K562 (cell line): ENCODE results near the gene PCBP3. TPM values are rescaled to one million over a fixed set of nuclear protein-coding genes. Genes with fewer than 3 reads are reported as not detected.
"Not testable (repeated sequence)": the region's sequence is repeated elsewhere in the genome, so short reads cannot be mapped to it uniquely, and the experiment has no call there.

Experiments
- ATAC-seq: fragments of 200-7000 bp; cut with Tn5 transposase; 3 replicates; pipeline ENCODE4 v1.9.1; 2020; ENCODE audit warnings: moderate library complexity
- BruUV-seq: library from RNA; stranded (reverse); fragments of 400-500 nt; replicated peaks from 2 replicates; lab custom pipeline; 2021; lab: Mats Ljungman, UMichigan
- CTCF ChIA-PET: fragments of 300-600 bp; formaldehyde crosslinking; extraction: SDS; loops from one replicate; lab custom pipeline; 2021; ENCODE audit warnings: low intra/inter-chr PET ratio; lab: Yijun Ruan, JAX
- POLR2A ChIA-PET: fragments of 300-600, 350-650 bp; sonication (Branson Sonifier 250); formaldehyde crosslinking; extraction: SDS; loops from one replicate; lab custom pipeline; 2021; ENCODE audit warnings: antibody characterized with exemption, inconsistent platforms; lab: Yijun Ruan, JAX
- DNase-seq, 4 experiments: peaks; one replicate each; pipeline versions ENCODE4 v3.0.0 to v3.0.0-alpha.2; 2011 to 2018; ENCODE audit warnings: low spot score in 3 of 4, mixed read lengths in 3 of 4; ENCODE audit errors: extremely low read depth in 1 of 4
- FAIRE-seq: peaks from 2 replicates; lab custom pipeline; 2011; peaks lifted over from hg19 to GRCh38; lab: Jason Lieb, UNC
- H2AFZ ChIP-seq: 2 replicates; pipeline ENCODE4 v1.6.0; 2011; ENCODE audit warnings: low read depth, low read length, control low read depth, inconsistent platforms
- H3K27ac ChIP-seq: fragments of 200-600 bp; 3 replicates; pipeline ENCODE4 v1.8.0; 2011; ENCODE audit warnings: low read depth, mild to moderate bottlenecking, control low read depth, inconsistent platforms, low read length, moderate library complexity, mixed read lengths; ENCODE audit errors: extremely low read depth
- H3K27me3 ChIP-seq, 2 experiments: fragments of 300-600 bp in 1 of 2; 2 replicates in 1 of 2; 3 replicates in 1 of 2; pipeline versions ENCODE4 v1.6.0 to v1.8.0; 2011; ENCODE audit warnings: inconsistent platforms in 2 of 2, low read length in 2 of 2, mild to moderate bottlenecking in 1 of 2, mixed read lengths in 1 of 2, moderate library complexity in 1 of 2; ENCODE audit not compliant: control insufficient read depth in 2 of 2, insufficient read depth in 2 of 2
- H3K36me3 ChIP-seq: fragments of 300-600 bp; 3 replicates; pipeline ENCODE4 v1.8.0; 2011; ENCODE audit warnings: mild to moderate bottlenecking, low read length, inconsistent platforms; ENCODE audit not compliant: control insufficient read depth, insufficient read depth
- H3K4me1 ChIP-seq, 2 experiments: fragments of 200-600 bp in 1 of 2; replicated peaks in 1 of 2; 2 replicates in 1 of 2; 3 replicates in 1 of 2; pipeline versions ENCODE4 v1.5.1 to v1.8.0; 2011; ENCODE audit warnings: inconsistent platforms in 2 of 2, low read length in 2 of 2, mild to moderate bottlenecking in 1 of 2, mixed read lengths in 1 of 2, moderate library complexity in 1 of 2; ENCODE audit not compliant: control insufficient read depth in 2 of 2, insufficient read depth in 2 of 2
- H3K4me2 ChIP-seq: 2 replicates; pipeline ENCODE4 v1.6.1; 2011; ENCODE audit warnings: low read length, control low read depth, inconsistent platforms, mixed read lengths; ENCODE audit not compliant: insufficient read depth
- H3K4me3 ChIP-seq: fragments of 200-600 bp; sonication (generic), shearing (Covaris generic); 2 replicates; pipeline ENCODE4 v1.5.1; 2016; ENCODE audit warnings: control low read depth, inconsistent platforms
- H3K79me2 ChIP-seq: fragments of 200-600 bp; 3 replicates; pipeline ENCODE4 v1.8.0; 2011; ENCODE audit warnings: low read length, inconsistent platforms; ENCODE audit not compliant: control insufficient read depth, insufficient read depth
- H3K9ac ChIP-seq, 2 experiments: 2 replicates each; pipeline versions ENCODE4 v1.6.0 to v1.6.1; 2011; ENCODE audit warnings: low read depth in 2 of 2, low read length in 2 of 2, control low read depth in 1 of 2, inconsistent platforms in 1 of 2, mild to moderate bottlenecking in 1 of 2, mixed read lengths in 1 of 2; ENCODE audit not compliant: insufficient read depth in 1 of 2
- H3K9me1 ChIP-seq: one replicate; pipeline ENCODE4 v1.6.0; 2011; ENCODE audit warnings: inconsistent platforms, mild to moderate bottlenecking, low read length, moderate library complexity; ENCODE audit not compliant: control insufficient read depth, insufficient read depth
- H3K9me3 ChIP-seq: replicated peaks from 2 replicates; pipeline ENCODE4 v1.5.1; 2011; ENCODE audit warnings: low read depth, low read length, inconsistent platforms; ENCODE audit not compliant: control insufficient read depth, insufficient read depth
- H4K20me1 ChIP-seq: replicated peaks from 2 replicates; pipeline ENCODE4 v1.6.1; 2011; ENCODE audit warnings: low read length, inconsistent platforms, mixed read lengths; ENCODE audit not compliant: control insufficient read depth, insufficient read depth
- CBX5 ChIP-seq: IDR thresholded peaks from 2 replicates; pipeline ENCODE4 v1.6.1; 2014; ENCODE audit warnings: low read depth, borderline replicate concordance
- FOXM1 ChIP-seq, 2 experiments: fragments of 450-650 bp in 1 of 2; sonication (generic) in 1 of 2; formaldehyde crosslinking in 1 of 2; IDR thresholded peaks; 2 replicates each; pipeline versions ENCODE4 v1.6.1 to v1.9.0; 2017 to 2022; ENCODE audit warnings: low read depth in 2 of 2, mild to moderate bottlenecking in 2 of 2, missing genetic modification reagents in 1 of 2, moderate library complexity in 1 of 2
- KLF13 ChIP-seq: fragments of 450-650 bp; IDR thresholded peaks from 2 replicates; pipeline ENCODE4 v1.6.1; 2016; ENCODE audit warnings: missing genetic modification characterization, low read depth, mild to moderate bottlenecking, missing compliant biosample characterization, moderate library complexity, borderline replicate concordance
- NR1H2 ChIP-seq: sonication (generic); formaldehyde crosslinking; IDR thresholded peaks from 2 replicates; pipeline ENCODE4 v1.4.0; 2020; ENCODE audit warnings: mild to moderate bottlenecking, missing genetic modification reagents
- SREBF1 ChIP-seq: fragments of 150-350 bp; IDR thresholded peaks from 2 replicates; pipeline ENCODE4 v1.6.1; 2014; ENCODE audit warnings: antibody characterized with exemption, low read depth, low read length, borderline replicate concordance
- ZBTB43 ChIP-seq: sonication (generic); formaldehyde crosslinking; IDR thresholded peaks from 2 replicates; pipeline ENCODE4 v1.8.0; 2023; ENCODE audit warnings: mild to moderate bottlenecking, missing genetic modification reagents
- WGBS: fragments of 100-300 bp; shearing (Covaris generic); methylation state at CpG from one replicate; pipeline ENCODE4 v1.1.6; 2016; ENCODE audit warnings: low coverage, mixed read lengths; ENCODE audit not compliant: insufficient coverage; ENCODE audit errors: missing lambda C conversion rate; 5-methylcytosine and 5-hydroxymethylcytosine counted together
- in situ Hi-C: fragments of 300-500 bp; cut with MboI; formaldehyde crosslinking; loops from 4 replicates; pipeline ENCODE4 v1.15.0; 2018; ENCODE audit warnings: inconsistent platforms, mixed read lengths
- intact Hi-C: fragments of 100-400 bp; cut with micrococcal nuclease; formaldehyde crosslinking; loops from 2 replicates; pipeline ENCODE4 v1.14.2; 2022
- polyA plus RNA-seq, 8 experiments: library from polyadenylated mRNA; depleted of rRNA in 4 of 8; stranded (reverse) in 5 of 8; unstranded in 3 of 8; fragments of >200 nt; fragmentation: Nextera tagmentation in 2 of 8; fragmentation: Illumina TruSeq in 1 of 8; extraction: Ambion mirVana in 2 of 8; extraction: Trizol in 1 of 8; gene quantifications; 2 replicates each; pipeline versions ENCODE4 v1.2.1 to v1.2.3, GENCODE V29; 2011 to 2014; ENCODE audit warnings: inconsistent platforms in 1 of 8, missing spikeins in 1 of 8
- total RNA-seq, 7 experiments: library from RNA; depleted of rRNA in 6 of 7; stranded (reverse); fragments of >200 nt in 6 of 7; fragmentation: Illumina TruSeq in 2 of 7; extraction: Trizol in 2 of 7; gene quantifications; 2 replicates each; pipeline versions ENCODE4 v1.2.1 to v1.2.3, GENCODE V29; 2011 to 2021; ENCODE audit warnings: low replicate concordance in 1 of 7
- TF ChIP-seq, protein P1 (sequence below): sonication (generic); formaldehyde crosslinking; IDR thresholded peaks from 2 replicates; pipeline ENCODE4 v1.9.0; 2022; ENCODE audit warnings: mild to moderate bottlenecking, missing genetic modification reagents

Gene PCBP3
- total and polyA plus RNA-seq, 9 of the 15 experiments (the other 6 are each of a cell fraction or from before 2014, with no cell fraction given), result 0.18 TPM; not detected in 8

DNA sequence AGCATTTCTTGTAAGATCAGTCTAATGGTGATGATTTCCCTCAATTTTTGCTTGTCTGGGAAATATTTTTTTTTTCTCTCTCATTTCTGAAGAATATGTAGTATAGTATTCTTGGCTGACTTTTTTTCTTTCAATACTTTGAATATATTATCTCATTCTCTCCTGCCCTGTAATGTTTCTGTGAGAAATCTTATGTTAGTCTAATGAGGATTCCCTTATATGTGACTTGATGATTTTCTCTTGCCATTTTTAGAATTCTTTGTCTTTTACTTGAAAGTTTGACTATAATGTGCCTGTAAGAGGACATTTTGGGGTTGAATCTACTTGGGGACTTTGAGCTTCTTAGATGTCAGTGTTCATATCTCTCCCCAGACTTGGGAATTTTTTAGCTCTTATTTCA, 40.0 kb upstream of the PCBP3 start:
- no TSS peak for BruUV-seq
- Histone ChIP-seq H3K9ac (no peak overlapping the region), H3K4me3 (no peak overlapping the region), H3K79me2 (no peaks in the 10 kb centered on the region), H3K9me1 (no peaks in the 10 kb centered on the region), H3K9me3 (0 out of 2 replicates have a peak, but pooled peaks cover 2% of the 10 kb centered on the region), H3K27ac (no peak overlapping the region), H2AFZ (no peak overlapping the region), H3K36me3 (peaks cover 21% of the 10 kb centered on the region; the same call in 2 of the 3 replicates), H3K4me2 (no peak overlapping the region), H4K20me1 (no peaks in the 10 kb centered on the region; the same call in 1 of the 2 replicates), H3K4me1 (peaks cover 0 to 6% of the 10 kb centered on the region in 2 experiments; a peak in 1 of 5 replicates), H3K27me3 (peaks cover 9 to 21% of the 10 kb centered on the region in 2 experiments; a peak in 4 of 5 replicates)
- no peak for TF ChIP-seq NR1H2 (CRISPR knock-in tag)
- no peak for TF ChIP-seq FOXM1 (IDR thresholded peaks at IDR 0.05; ENCODE audit: low read depth)
- no peak for TF ChIP-seq FOXM1 (CRISPR knock-in tag; IDR thresholded peaks at IDR 0.05; ENCODE audit: low read depth)
- no peak for TF ChIP-seq SREBF1
- TF ChIP-seq CBX5, result no peak
- no peak for TF ChIP-seq KLF13
- TF ChIP-seq, protein P1, sequence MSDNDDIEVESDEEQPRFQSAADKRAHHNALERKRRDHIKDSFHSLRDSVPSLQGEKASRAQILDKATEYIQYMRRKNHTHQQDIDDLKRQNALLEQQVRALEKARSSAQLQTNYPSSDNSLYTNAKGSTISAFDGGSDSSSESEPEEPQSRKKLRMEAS (CRISPR knock-in tag), result no peak
- TF ChIP-seq ZBTB43 (CRISPR knock-in tag), result no peak
- no peak for DNase-seq
- in situ Hi-C loops, result no loop called here
- ChIA-PET CTCF (no interaction called here), POLR2A (no interaction called here)
- ATAC-seq, result no peak
- intact Hi-C loops, result no loop called here
- FAIRE-seq, result no peak

- BruUV-seq, intact Hi-C loops: not testable (repeated sequence)
Measured at GRCh38 chr21:45604681-45605080, 38.8 kb upstream of the PCBP3 start.

More at GRCh38 chr21:45604681-45605080, 38.8 kb upstream of the PCBP3 start:
- H2AFZ ChIP-seq, in situ Hi-C loops, ATAC-seq, H3K9ac ChIP-seq, H3K9me1 ChIP-seq, H3K4me2 ChIP-seq, FAIRE-seq, CTCF ChIA-PET, H3K9me3 ChIP-seq, H4K20me1 ChIP-seq, H3K79me2 ChIP-seq, H3K4me1 ChIP-seq, H3K27ac ChIP-seq, DNase-seq, POLR2A ChIA-PET, H3K36me3 ChIP-seq, H3K4me3 ChIP-seq: not testable (repeated sequence)
- H3K27me3 ChIP-seq, result peaks cover 12 to 26% of the 10 kb centered on the region in 2 experiments; a peak in 4 of 5 replicates
- 73% methylated on average over 6 of the region's 8 CpGs for whole genome bisulfite sequencing
